ENCODE data around the gene PAX5. TPM values are rescaled to one million over a fixed set of nuclear protein-coding genes. Genes with fewer than 3 reads are reported as not detected.

PAX5 gene
- total RNA-seq, 4 donors from 2014 or later: not detected

- Histone ChIP-seq H3K9me3 (no peaks in the 10 kb centered on the region), H3K4me3 (no peak overlapping the region), H3K36me3 (no peaks in the 10 kb centered on the region), H3K27me3 (peaks cover 0 to 16% of the 10 kb centered on the region in 2 donors), H3K27ac (no peak overlapping the region), H3K4me1 (no peaks in the 10 kb centered on the region)
- DNase-seq (ENCODE audit: low spot score in 2 of 2): no peak
- 40 to 42% methylated on average over 6 of the region's 6 CpGs for WGBS, 2 donors
- no peak for TF ChIP-seq POLR2A (IDR thresholded peaks at IDR 0.05)
- TF ChIP-seq, protein P1, sequence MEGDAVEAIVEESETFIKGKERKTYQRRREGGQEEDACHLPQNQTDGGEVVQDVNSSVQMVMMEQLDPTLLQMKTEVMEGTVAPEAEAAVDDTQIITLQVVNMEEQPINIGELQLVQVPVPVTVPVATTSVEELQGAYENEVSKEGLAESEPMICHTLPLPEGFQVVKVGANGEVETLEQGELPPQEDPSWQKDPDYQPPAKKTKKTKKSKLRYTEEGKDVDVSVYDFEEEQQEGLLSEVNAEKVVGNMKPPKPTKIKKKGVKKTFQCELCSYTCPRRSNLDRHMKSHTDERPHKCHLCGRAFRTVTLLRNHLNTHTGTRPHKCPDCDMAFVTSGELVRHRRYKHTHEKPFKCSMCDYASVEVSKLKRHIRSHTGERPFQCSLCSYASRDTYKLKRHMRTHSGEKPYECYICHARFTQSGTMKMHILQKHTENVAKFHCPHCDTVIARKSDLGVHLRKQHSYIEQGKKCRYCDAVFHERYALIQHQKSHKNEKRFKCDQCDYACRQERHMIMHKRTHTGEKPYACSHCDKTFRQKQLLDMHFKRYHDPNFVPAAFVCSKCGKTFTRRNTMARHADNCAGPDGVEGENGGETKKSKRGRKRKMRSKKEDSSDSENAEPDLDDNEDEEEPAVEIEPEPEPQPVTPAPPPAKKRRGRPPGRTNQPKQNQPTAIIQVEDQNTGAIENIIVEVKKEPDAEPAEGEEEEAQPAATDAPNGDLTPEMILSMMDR (IDR thresholded peaks at IDR 0.05): no peak
- TF ChIP-seq EP300 (IDR thresholded peaks at IDR 0.05): no peak
Observed at GRCh38 chr9:36938617-36939016, 95.5 kb downstream of the PAX5 start.

GRCh38 chr9:36937951-36938350 lies 96.1 kb downstream of the PAX5 start:
- Histone ChIP-seq H3K27ac (no peak overlapping the region), H3K4me1 (no peaks in the 10 kb centered on the region), H3K9me3 (no peaks in the 10 kb centered on the region), H3K4me3 (no peak overlapping the region), H3K36me3 (no peaks in the 10 kb centered on the region), H3K27me3 (peaks cover 0 to 16% of the 10 kb centered on the region in 2 donors)
- TF ChIP-seq, protein P1 (IDR thresholded peaks at IDR 0.05): no peak
- WGBS, 2 donors: 60 to 64% methylated on average over 4 of the region's 4 CpGs
- no peak for DNase-seq (ENCODE audit: low spot score in 2 of 2)

DNA sequence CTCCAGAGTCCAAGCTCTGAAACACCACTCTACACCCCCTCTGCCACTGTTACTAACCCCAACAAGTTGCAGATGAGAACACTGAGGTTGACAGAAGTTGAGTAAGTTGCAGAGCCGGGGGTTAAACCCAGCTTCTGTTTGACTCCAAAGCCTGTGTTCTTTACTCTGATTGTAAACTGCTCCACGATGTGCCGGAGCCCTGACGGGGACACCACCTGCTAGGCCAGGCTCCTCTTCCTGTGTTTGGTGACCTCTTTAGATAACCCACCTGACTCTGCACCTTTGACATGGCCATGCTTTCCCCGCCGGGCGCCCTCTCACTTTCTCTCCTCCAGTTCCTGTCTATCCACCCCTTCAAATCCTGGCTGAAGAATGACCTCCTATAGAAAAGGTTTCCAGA lies 96.7 kb downstream of the PAX5 start:
- no peak overlapping the region for H3K27ac ChIP-seq
- H3K36me3 ChIP-seq: no peaks in the 10 kb centered on the region
- DNase-seq (ENCODE audit: low spot score in 2 of 2): no peak
- peaks cover 0 to 16% of the 10 kb centered on the region in 2 donors for H3K27me3 ChIP-seq
- WGBS, 2 donors: 59% methylated on average over 7 of the region's 7 CpGs
- H3K9me3 ChIP-seq: peaks cover 0 to 5% (median 0%) of the 10 kb centered on the region in 4 donors
- no peaks in the 10 kb centered on the region for H3K4me1 ChIP-seq
- TF ChIP-seq EP300 (IDR thresholded peaks at IDR 0.05): no peak
- TF ChIP-seq, protein P1 (IDR thresholded peaks at IDR 0.05): no peak
- H3K4me3 ChIP-seq: no peak overlapping the region

- Histone ChIP-seq H3K27ac (no peak overlapping the region), H3K4me1 (no peaks in the 10 kb centered on the region), H3K27me3 (peaks cover 0 to 16% of the 10 kb centered on the region in 2 donors), H3K9me3 (peaks cover 0 to 7% (median 0%) of the 10 kb centered on the region in 4 donors), H3K4me3 (no peak overlapping the region), H3K36me3 (no peaks in the 10 kb centered on the region)
- TF ChIP-seq POLR2A (IDR thresholded peaks at IDR 0.05) (no peak), EP300 (IDR thresholded peaks at IDR 0.05) (no peak)
- no peak for DNase-seq (ENCODE audit: low spot score in 2 of 2)
Observed at GRCh38 chr9:36936498-36936831, 97.6 kb downstream of the PAX5 start.

DNA sequence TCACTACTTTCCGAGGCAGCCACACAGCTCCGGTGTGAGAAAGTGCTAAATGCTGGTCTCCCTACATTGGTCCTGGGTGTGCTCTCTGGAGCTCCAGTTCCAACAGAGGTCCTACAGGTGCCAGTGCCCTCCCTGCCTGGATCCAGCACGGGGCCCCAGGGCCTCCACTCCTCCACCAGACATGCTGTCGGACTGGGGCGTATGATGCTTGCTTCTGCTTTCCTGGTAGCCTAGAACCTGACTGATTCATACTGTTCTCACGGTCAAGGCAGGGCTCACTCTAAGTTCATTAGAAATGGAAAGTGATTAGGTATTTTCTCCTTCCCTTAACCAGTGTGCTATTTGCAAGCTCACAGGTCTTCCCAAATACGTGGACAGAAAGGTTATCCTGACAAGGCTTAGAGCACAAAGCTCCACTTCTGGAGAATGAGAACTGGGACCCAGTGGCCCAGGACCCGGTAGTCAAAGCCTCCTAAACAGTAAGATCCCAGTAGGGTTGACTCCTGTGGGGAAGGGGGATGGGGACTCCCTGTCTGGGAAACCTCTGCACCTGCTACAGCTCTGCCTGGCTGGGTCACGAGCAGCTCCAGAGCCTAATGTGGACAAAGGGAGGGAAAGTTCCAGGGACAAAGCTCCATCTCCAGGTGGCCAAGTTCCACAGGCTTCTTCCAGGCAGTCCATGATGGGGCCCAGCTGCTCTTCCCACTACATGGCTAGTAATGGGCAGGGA lies 98.1 kb downstream of the PAX5 start:
- H3K4me3 ChIP-seq: no peak overlapping the region
- TF ChIP-seq POLR2A (IDR thresholded peaks at IDR 0.05) (no peak), EP300 (IDR thresholded peaks at IDR 0.05) (no peak)
- TF ChIP-seq, protein P1 (IDR thresholded peaks at IDR 0.05): no peak
- H3K27me3 ChIP-seq: peaks cover 0 to 15% of the 10 kb centered on the region in 2 donors
- no peaks in the 10 kb centered on the region for H3K36me3 ChIP-seq
- H3K4me1 ChIP-seq: no peaks in the 10 kb centered on the region
- H3K9me3 ChIP-seq: peaks cover 0 to 7% (median 0%) of the 10 kb centered on the region in 4 donors
- 85% methylated on average over 8 to 9 of the region's 9 CpGs for WGBS, 2 donors
- no peak overlapping the region for H3K27ac ChIP-seq
- DNase-seq (ENCODE audit: low spot score in 2 of 2): no peak
